Brain microvascular endothelial cell (primary cell): Measurements from ENCODE around the gene ADAM23.

Experiments used
- DNase-seq: peaks from one replicate; pipeline ENCODE4 v3.0.0-alpha.2; 2020
- H3K27ac ChIP-seq: fragments of 250-450 bp; sonication (Bioruptor Pico); 2 replicates; pipeline ENCODE4 v1.5.1; 2020; ENCODE audit warnings: mild to moderate bottlenecking, moderate library complexity
- H3K27me3 ChIP-seq: fragments of 250-450 bp; sonication (Bioruptor Pico); replicated peaks from 2 replicates; pipeline ENCODE4 v1.5.1; 2020; ENCODE audit warnings: mild to moderate bottlenecking
- H3K36me3 ChIP-seq: fragments of 250-450 bp; sonication (Bioruptor Pico); replicated peaks from 2 replicates; pipeline ENCODE4 v1.5.1; 2020; ENCODE audit warnings: mild to moderate bottlenecking
- H3K4me3 ChIP-seq: 2 replicates; pipeline ENCODE4 v1.5.1; 2011; ENCODE audit warnings: low read depth, mild to moderate bottlenecking, control low read depth, low read length, moderate library complexity
- in situ Hi-C: cut with HindIII; loops from 2 replicates; pipeline ENCODE4 v1.10.0; 2017; ENCODE audit warnings: low sequenced_read_pairs, low pct_ligation_motif_present
- TF ChIP-seq, protein P1 (sequence below): IDR thresholded peaks from 2 replicates; pipeline ENCODE4 v1.5.1; 2011; ENCODE audit warnings: low read depth, mild to moderate bottlenecking, moderate library complexity, low read length, control low read depth, inconsistent platforms; ENCODE audit errors: missing control alignments

Gene ADAM23

GRCh38 chr2:206657087-206657486 lies 213.8 kb downstream of the ADAM23 start:
- no peak overlapping the region for H3K27ac ChIP-seq
- H3K27me3 ChIP-seq, result no peaks in the 10 kb centered on the region
- no peaks in the 10 kb centered on the region for H3K36me3 ChIP-seq
- no peak overlapping the region for H3K4me3 ChIP-seq
- TF ChIP-seq, protein P1, sequence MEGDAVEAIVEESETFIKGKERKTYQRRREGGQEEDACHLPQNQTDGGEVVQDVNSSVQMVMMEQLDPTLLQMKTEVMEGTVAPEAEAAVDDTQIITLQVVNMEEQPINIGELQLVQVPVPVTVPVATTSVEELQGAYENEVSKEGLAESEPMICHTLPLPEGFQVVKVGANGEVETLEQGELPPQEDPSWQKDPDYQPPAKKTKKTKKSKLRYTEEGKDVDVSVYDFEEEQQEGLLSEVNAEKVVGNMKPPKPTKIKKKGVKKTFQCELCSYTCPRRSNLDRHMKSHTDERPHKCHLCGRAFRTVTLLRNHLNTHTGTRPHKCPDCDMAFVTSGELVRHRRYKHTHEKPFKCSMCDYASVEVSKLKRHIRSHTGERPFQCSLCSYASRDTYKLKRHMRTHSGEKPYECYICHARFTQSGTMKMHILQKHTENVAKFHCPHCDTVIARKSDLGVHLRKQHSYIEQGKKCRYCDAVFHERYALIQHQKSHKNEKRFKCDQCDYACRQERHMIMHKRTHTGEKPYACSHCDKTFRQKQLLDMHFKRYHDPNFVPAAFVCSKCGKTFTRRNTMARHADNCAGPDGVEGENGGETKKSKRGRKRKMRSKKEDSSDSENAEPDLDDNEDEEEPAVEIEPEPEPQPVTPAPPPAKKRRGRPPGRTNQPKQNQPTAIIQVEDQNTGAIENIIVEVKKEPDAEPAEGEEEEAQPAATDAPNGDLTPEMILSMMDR, result no peak
- in situ Hi-C loops, result no loop called here
- DNase-seq, result no peak

GRCh38 chr2:206665251-206665650 lies 221.9 kb downstream of the ADAM23 start:
- Histone ChIP-seq H3K27me3 (no peaks in the 10 kb centered on the region), H3K36me3 (no peaks in the 10 kb centered on the region), H3K4me3 (no peak overlapping the region), H3K27ac (no peak overlapping the region)
- TF ChIP-seq, protein P1, result no peak
- no peak for DNase-seq
- in situ Hi-C loops, result no loop called here
